NCI-H345 treated with DMSO at 0.1 percent for 48 hours (cell line): Measurements from ENCODE around the gene ADAMTS4.
"Not testable (repeated sequence)": the region's sequence is repeated elsewhere in the genome, so short reads cannot be mapped to it uniquely, and the experiment has no call there.

Experiments used
- DNase-seq: peaks from one replicate; lab custom pipeline; 2025; ENCODE audit not compliant: unreplicated experiment; lab: John Stamatoyannopoulos, UW

Gene ADAMTS4

DNA sequence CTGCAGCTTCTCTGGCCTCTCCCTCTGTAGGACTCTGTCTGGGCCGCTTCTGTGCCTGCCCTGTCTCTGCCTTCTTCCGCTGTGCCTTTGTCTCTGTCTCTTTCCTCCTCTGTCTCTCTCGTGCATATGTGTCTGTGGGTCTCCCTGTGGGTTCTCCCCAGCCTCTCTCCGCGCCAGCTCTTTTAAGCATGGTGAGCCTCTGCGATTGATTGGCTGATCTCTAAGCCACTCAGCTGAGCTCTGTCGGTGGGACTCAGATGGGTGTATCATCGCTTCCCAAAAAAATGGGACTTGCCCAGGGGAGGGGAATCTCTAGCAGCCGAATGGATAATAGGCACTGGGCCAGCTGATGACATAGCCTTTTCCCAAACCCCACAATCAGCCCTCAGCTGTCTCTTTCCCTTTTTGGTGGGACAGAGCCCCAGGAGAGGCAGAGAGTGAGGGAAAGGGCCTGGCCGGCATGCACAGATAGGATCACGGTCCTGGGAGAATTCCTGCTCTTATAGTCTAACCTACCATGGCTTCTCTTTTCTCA is at the start of gene ADAMTS4:
Gene ADAMTS4, minus strand, starts transcription at position 158 of the 535 bp plus-strand sequence. CDS start 427 bp downstream, outside the sequence.
- DNase-seq: no peak

- DNase-seq: no peak
Observed at GRCh38 chr1:161244888-161245287, 46.0 kb upstream of the ADAMTS4 start.

- DNase-seq: no peak
Observed at GRCh38 chr1:161242313-161242712, 43.5 kb upstream of the ADAMTS4 start.

DNA sequence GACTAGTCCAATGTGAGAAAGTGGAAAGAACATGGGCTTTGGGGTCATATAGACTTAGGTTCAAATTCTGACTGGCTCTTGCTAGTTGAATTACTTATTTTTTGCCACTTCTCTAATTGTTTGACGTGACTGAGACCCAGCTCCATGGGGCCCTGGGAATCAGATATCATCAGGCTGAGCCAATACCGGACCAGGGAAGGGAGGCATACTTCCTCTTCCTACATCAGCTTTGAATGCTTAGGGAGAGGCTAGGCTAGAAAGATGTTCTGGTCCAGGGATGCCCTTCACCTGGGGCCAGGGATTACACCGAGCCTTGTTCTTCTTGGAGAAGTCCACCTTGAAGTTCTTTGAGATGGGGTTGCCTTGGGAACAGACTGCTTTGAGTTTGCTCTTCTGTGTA is 42.8 kb upstream of the ADAMTS4 start:
- DNase-seq: no peak

DNA sequence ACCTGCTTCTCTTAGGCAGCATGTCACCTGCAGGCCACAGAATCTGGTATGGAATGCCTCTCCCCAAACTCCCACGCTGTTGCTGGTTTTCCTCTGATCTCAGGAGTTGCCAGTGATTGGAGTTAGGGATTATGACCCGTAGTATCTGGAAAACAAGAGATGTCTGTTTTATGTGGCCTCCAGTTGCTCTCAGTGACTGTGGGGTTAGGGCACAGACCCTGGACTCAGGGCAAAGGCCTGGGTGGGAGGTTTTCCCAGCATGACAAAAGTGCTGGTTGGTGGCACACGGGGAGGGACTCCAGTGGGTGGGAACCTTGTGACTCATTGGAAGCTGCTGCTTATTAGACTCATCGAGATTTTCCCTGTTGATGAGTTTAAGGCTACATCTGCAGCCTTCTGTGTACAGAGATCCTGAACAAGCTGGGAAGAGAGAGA is 39.2 kb upstream of the ADAMTS4 start, which contains the start of gene NR1I3:
Gene NR1I3, minus strand, starts transcription at position 165 of the 435 bp plus-strand sequence. CDS start 1,638 bp downstream, outside the sequence.
- DNase-seq: no peak

- DNase-seq: no peak
Observed at GRCh38 chr1:161235957-161236775, 37.3 kb upstream of the ADAMTS4 start.

DNA sequence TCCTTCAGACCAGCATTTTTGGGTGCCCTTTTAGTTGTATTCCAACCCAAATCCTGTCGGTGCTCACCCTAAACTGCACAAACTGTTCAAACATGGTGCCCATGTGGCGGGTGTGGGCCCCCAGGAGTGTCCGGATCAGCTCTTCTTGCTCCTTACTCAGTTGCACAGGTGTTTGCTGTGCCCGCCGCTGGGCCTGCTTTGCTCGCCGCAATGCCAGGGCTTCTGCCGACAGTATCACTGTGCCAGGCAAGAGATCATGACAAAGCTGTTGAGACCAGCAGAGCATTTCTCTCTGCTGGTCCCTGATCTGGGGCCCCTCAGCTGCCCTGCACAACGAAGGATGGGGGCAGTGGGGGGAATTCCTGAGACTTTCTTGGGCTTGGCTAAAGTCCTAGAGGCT is 34.2 kb upstream of the ADAMTS4 start:
- no peak for DNase-seq

GRCh38 chr1:161230762-161231161 is 31.9 kb upstream of the ADAMTS4 start:
- no peak for DNase-seq

DNA sequence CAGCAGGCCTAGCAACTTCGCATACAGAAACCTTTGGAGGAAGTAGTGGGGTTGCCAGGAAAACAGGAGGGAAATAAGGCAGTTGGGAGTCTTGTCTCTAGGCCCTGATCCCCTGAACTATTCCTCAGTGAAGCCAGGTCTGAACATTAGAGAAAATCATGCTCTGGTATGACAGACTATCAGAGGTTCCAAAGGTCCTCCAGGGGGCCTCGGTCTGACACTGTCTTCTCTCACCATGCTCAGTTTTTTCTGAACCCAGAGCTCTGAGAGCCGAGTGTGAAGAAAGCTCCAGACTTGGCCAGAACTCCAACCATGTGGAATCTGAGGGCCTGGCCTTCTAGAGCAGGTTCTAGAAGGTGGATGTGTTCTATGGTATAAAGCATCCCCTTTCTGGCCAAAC is 31.0 kb upstream of the ADAMTS4 start:
- DNase-seq: no peak

DNA sequence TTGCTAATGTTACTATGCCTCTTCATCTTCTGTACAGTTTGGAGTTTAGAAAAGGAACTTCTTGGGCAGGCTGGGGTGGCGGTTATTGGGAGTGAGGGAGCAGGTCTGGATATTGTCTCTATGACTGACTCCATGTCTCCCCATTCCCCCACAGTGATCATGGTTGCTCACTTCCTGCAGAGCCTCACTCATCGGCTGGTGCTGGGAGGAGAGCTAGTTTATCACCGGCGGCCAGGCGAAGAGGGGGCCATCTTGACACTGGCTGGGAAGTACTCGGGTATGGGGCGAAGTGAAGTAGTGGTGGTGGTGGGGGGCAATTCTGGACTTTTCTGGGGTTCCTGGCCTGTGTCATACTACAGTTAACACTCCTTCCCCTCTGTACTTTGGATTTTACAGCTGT is 29.2 kb upstream of the ADAMTS4 start:
- DNase-seq: no peak

DNA sequence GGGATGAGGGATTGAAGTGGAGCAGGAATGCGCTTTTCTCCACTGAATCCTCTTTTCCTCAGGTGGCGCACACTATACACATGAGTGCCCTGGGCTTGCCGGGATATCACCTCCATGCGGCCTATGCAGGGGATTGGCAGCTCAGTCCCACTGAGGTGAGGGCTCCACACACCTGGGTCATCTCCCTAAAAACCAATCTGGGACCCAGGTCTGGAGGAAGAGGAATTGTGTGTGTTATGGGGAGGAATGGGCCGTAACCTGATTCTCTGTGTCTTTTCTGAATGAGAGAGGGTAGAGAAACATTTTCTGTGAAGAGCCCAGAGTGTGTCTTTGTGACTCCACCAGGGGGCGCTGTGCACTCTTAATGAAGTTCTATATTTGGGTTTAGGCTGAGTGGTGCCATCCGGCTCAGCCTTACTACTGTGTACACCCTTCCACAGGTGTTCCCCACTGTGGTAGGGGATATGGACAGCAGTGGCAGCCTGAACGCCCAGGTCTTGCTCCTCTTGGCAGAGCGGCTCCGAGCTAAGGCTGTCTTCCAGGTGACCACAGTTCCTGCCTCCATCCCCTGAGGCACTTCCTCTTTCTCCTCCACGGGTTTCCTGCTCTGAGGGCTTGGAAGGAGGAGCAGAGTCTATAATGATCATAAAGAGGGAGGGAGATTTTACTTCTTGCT is 28.5 kb upstream of the ADAMTS4 start:
- peak; percentile 80 for DNase-seq

- DNase-seq: no peak
Observed at GRCh38 chr1:161226759-161227158, 27.9 kb upstream of the ADAMTS4 start.

GRCh38 chr1:161226320-161226711 is 27.5 kb upstream of the ADAMTS4 start:
- no peak for DNase-seq

DNA sequence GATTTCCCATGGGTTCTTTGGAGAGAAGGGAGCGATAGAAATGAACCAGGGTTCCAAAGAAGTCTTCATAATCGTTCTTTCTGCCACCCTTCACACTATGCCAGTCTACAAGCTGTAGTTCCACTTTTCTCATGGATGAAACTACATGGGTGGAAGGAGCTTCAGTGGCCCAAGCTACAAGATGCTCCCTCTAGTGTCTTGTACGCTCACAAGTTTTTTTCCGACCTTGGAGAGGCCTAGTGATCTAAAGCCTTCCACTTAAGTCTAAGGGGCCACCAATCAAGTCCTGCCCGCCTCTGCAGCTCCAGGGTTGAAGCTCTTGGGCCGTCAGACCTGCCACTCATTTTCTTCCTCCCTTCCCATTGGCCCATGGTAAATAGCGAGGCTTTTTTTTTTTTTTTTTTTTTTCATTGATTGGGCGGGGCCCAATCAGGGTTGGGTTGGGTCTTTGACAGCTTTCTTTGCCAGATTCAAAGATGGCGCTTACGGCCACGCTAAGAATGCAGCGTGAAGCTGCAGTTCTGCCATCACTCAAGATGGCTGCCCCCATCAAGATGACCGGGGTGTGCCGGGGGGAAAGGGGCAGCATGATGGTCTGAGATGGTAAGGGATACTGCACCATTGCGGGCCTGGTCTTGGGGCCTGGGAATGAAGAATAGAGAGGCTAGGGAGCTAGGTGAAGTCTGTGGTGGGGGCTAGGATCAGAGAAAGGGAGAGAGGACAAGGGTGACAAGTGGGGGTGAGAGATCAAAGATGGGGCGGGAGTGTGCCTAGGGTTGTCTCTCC is 26.9 kb upstream of the ADAMTS4 start, which contains the start of gene TOMM40L:
Gene TOMM40L, plus strand, starts transcription at position 527 of the 786 bp plus-strand sequence. CDS start 430 bp downstream, outside the sequence.
- DNase-seq: peak; percentile 85

GRCh38 chr1:161225178-161225533 is 26.3 kb upstream of the ADAMTS4 start:
- DNase-seq: no peak

GRCh38 chr1:161224695-161225087 is 25.8 kb upstream of the ADAMTS4 start:
- not testable (repeated sequence) for DNase-seq

DNA sequence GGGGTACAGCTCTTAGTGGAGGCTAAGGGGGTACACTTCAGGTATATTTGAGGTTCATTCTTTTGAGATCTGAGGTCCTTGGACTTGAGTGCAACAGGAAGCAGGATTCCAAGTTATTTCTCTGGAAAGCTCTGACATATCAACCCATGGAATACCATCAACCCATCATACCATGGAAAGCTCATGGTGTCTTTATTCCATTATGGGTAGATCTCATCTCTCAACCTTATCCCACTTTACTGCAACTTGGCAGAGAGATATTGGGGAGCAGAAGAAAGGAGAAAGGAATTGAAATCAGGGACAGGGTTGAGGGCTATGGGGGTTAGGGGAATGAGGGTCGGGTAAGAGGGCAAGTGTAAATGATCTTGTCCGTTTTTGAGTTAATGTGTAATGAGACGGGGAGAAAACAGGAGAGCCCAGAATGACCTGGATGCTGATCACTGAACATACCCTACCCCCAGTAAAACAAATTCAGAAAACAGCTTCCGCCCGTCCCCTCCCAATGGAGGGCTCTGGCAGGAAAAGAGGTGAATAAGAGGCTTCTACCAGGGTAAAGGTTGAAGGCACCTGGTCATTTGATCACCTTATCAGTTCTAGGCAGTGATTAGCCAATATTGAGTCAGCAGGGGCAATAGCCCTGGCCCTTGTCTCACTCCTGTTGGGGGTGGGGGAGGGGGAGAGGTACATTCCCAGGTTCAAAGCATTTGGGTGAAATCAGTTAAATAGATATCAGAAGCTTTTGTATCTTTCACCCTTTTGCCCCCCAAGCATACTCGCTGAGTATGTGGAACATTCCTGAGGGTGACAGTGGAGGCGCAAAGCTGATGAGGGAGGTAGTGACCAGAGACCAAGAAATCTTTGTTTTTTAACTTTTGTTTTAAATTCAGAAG is 25.2 kb upstream of the ADAMTS4 start:
- DNase-seq: no peak

GRCh38 chr1:161222175-161223019 is 23.5 kb upstream of the ADAMTS4 start:
- no peak for DNase-seq

- no peak for DNase-seq
Observed at GRCh38 chr1:161220002-161220401, 21.1 kb upstream of the ADAMTS4 start.
